ENCODE results near the gene C1orf116.

GRCh38 chr1:207026104-207026534, 6.4 kb downstream of the C1orf116 start:
- TF ChIP-seq CTCF (IDR thresholded peaks at IDR 0.05) (no peak), POLR2AphosphoS5 (IDR thresholded peaks at IDR 0.05) (no peak), POLR2A (IDR thresholded peaks at IDR 0.05) (no peak)

All from breast epithelium (tissue), 3 donors.